ENCODE measurements around the gene PACRG. TPM values are rescaled to one million over a fixed set of nuclear protein-coding genes. Genes with fewer than 3 reads are reported as not detected.

PACRG gene
- total RNA-seq, 1 experiment from 2014 or later: 0.26 TPM

DNA sequence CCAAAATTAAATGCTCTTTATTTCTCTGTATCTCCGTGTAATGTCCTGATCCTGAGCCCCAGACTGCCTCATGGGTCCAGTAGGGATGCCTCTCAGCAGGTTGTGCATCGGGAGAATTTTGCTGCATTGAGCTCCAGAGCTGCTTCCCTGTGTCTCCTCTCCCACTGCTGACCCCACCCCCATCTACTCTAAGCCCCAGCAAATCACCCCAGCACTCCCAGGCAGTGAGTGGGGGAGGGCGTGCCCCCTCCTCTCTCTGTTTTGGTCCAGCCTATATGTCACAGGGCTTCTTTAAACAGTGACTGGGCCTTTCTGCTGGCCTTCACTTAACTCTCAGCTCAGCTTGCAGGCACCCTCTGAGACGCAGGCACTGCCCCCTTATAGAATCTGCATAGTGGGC, 458.0 kb downstream of the PACRG start:
- Histone ChIP-seq H3K18ac (ENCODE audit: insufficient read length, low read depth, low read length) (no peak overlapping the region), H4K5ac (ENCODE audit: insufficient read length, low read depth, low read length) (no peak overlapping the region), H2BK20ac (ENCODE audit: low read depth, low read length, poor library complexity, severe bottlenecking) (no peak overlapping the region), H3K23ac (ENCODE audit: insufficient read length, low read depth, low read length) (no peak overlapping the region), H3K4me2 (ENCODE audit: insufficient read depth, insufficient read length, low read length) (no peak overlapping the region), H3K27me3 (ENCODE audit: insufficient read depth, low read length) (no peaks in the 10 kb centered on the region), H4K20me1 (ENCODE audit: control insufficient read depth, insufficient read depth, insufficient read length) (no peaks in the 10 kb centered on the region), H3K9ac (ENCODE audit: extremely low read depth, insufficient read length, low read length) (no peak overlapping the region), H3K27ac (ENCODE audit: insufficient read length, low read depth, low read length) (no peak overlapping the region), H3K4ac (ENCODE audit: low read depth, low read length) (no peak overlapping the region), H4K91ac (ENCODE audit: insufficient read length, low read depth, low read length) (no peak overlapping the region), H2BK5ac (ENCODE audit: insufficient read length, low read length) (no peak overlapping the region), H3T11ph (ENCODE audit: low read length) (no peak overlapping the region), H2BK120ac (ENCODE audit: low read depth, low read length, poor library complexity, severe bottlenecking) (no peak overlapping the region), H2BK12ac (ENCODE audit: insufficient read length, low read depth, low read length) (no peak overlapping the region), H3K79me1 (ENCODE audit: insufficient read depth, low read depth, low read length, poor library complexity, severe bottlenecking) (no peaks in the 10 kb centered on the region), H3K79me2 (ENCODE audit: insufficient read depth, low read length) (no peaks in the 10 kb centered on the region), H3K9me3 (ENCODE audit: control insufficient read depth, low read depth, low read length) (no peaks in the 10 kb centered on the region), H2AK5ac (ENCODE audit: insufficient read length, low read length) (no peak overlapping the region), H3K14ac (ENCODE audit: insufficient read depth, low read length) (no peak overlapping the region), H2AFZ (ENCODE audit: low read length) (no peak overlapping the region), H3K23me2 (ENCODE audit: insufficient read length, low read depth, low read length, poor library complexity, severe bottlenecking) (no peaks in the 10 kb centered on the region), H4K8ac (replicated peaks; ENCODE audit: insufficient read length, low read depth, low read length) (no peak overlapping the region), H3K56ac (ENCODE audit: insufficient read length, low read depth, low read length) (no peak overlapping the region), H2BK15ac (ENCODE audit: low read depth, low read length) (no peak overlapping the region), H3K4me1 (ENCODE audit: insufficient read depth, low read length) (no peaks in the 10 kb centered on the region; the same call in 1 of the 2 replicates)
- no peaks in the 10 kb centered on the region for H3K9me3 Mint-ChIP-seq
- no peak for DNase-seq
- no CpG with 5 or more reads among the region's 4 CpGs for whole genome bisulfite sequencing (ENCODE audit: extremely low coverage, insufficient read length, low lambda C conversion rate)
- H3K4me1 Mint-ChIP-seq: peaks cover 27 to 36% of the 10 kb centered on the region in 2 experiments
- peaks cover 7% of the 10 kb centered on the region for H3K27me3 Mint-ChIP-seq (ENCODE audit: low read depth)
- peak overlapping the region in 1 of 3 experiments; percentile 71; a peak in 2 of 7 replicates for H3K27ac Mint-ChIP-seq
- H3K36me3 Mint-ChIP-seq (ENCODE audit: insufficient read depth in 1 of 3, low read depth in 3 of 3): no peaks in the 10 kb centered on the region; a peak in 1 of 7 replicates
- H3K4me3 Mint-ChIP-seq: peak overlapping the region in 1 of 2 experiments; percentile 57; a peak in 1 of 5 replicates
- TF ChIP-seq, protein P1, sequence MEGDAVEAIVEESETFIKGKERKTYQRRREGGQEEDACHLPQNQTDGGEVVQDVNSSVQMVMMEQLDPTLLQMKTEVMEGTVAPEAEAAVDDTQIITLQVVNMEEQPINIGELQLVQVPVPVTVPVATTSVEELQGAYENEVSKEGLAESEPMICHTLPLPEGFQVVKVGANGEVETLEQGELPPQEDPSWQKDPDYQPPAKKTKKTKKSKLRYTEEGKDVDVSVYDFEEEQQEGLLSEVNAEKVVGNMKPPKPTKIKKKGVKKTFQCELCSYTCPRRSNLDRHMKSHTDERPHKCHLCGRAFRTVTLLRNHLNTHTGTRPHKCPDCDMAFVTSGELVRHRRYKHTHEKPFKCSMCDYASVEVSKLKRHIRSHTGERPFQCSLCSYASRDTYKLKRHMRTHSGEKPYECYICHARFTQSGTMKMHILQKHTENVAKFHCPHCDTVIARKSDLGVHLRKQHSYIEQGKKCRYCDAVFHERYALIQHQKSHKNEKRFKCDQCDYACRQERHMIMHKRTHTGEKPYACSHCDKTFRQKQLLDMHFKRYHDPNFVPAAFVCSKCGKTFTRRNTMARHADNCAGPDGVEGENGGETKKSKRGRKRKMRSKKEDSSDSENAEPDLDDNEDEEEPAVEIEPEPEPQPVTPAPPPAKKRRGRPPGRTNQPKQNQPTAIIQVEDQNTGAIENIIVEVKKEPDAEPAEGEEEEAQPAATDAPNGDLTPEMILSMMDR (conservative IDR thresholded peaks at IDR 0.05): no peak
